Activated CD8-positive, alpha-beta memory T cell treated with anti-CD3 and anti-CD28 coated beads, Interleukin-2, amount 10 ng/mL, durations not matched to agents 7 days and 5 days (primary cell): ENCODE measurements around the gene SAYSD1. TPM values are rescaled to one million over a fixed set of nuclear protein-coding genes. Genes with fewer than 3 reads are reported as not detected.

Source experiments
- ATAC-seq: fragments of 150-1000 bp; cut with Tn5 transposase; one replicate; pipeline ENCODE4 v1.10.0; 2021; ENCODE audit warnings: moderate library complexity
- CTCF ChIA-PET: fragments of 350-600 bp; sonication (Branson Sonifier 250); formaldehyde crosslinking; loops from one replicate; lab custom pipeline; 2021; ENCODE audit warnings: antibody characterized with exemption; lab: Charles Lee
- DNase-seq: peaks from one replicate; pipeline ENCODE4 v3.0.0-alpha.2; 2020
- H3K27ac Mint-ChIP-seq: one replicate; pipeline ENCODE4 v1.8.0; 2021; ENCODE audit warnings: mild to moderate bottlenecking, mixed read lengths
- H3K27me3 Mint-ChIP-seq: one replicate; pipeline ENCODE4 v1.8.0; 2021; ENCODE audit warnings: mixed read lengths
- H3K36me3 Mint-ChIP-seq: one replicate; pipeline ENCODE4 v1.8.0; 2021; ENCODE audit warnings: mild to moderate bottlenecking, mixed read lengths
- H3K4me1 Mint-ChIP-seq: one replicate; pipeline ENCODE4 v1.8.0; 2021; ENCODE audit warnings: mixed read lengths
- H3K4me3 Mint-ChIP-seq: one replicate; pipeline ENCODE4 v1.8.0; 2021; ENCODE audit warnings: mild to moderate bottlenecking, moderate library complexity, mixed read lengths
- H3K9me3 Mint-ChIP-seq: one replicate; pipeline ENCODE4 v1.8.0; 2022; ENCODE audit warnings: low read depth, mixed read lengths
- total RNA-seq, 2 experiments: library from RNA; stranded (reverse); gene quantifications; one replicate each; pipeline ENCODE4 v1.2.3, GENCODE V29; 2021

The SAYSD1 gene
- total RNA-seq, 2 experiments from 2014 or later: 9.1 to 11.4 TPM

DNA sequence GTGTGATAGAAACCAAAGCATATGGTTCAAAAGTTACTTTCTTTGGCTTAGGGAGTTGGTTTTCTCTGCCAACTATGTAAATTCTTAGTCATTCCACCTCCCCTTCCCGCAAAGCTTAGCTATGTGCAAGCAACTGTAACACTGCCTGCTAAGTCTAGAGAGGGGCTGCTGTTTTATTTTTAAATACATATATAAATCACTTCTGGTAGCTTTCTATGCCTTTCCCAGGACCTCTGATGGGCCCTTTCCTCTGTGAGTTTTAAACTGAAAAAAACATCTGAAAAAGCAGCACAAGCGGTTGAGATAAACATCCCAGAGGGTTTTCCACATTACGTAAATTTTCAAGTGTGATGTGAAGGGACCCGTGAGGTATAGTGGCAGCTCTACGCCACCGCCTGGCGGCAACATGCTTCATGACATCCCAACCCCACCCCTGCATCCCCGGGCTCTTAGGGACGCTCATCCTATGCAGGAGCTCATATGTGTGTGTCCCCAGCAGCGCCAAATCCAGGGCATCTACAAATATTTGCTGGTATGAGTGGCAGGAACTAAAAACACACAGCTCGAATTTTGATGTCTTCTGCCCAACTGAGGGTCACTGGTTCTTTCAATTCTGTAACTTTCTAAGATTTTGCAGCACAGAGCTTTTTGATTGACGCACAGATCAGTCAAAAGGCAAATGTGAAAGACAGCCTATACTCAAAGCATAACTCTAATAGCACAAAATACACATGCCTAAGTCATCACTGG, 12.7 kb downstream of the SAYSD1 start:
- Mint-ChIP-seq H3K36me3 (peaks cover 11% of the 10 kb centered on the region), H3K4me3 (no peak overlapping the region), H3K4me1 (peaks cover 10% of the 10 kb centered on the region), H3K9me3 (no peaks in the 10 kb centered on the region), H3K27me3 (no peaks in the 10 kb centered on the region), H3K27ac (no peak overlapping the region)
- ATAC-seq: no peak
- CTCF ChIA-PET: interaction anchor here (0.8 to 2.0 kb wide), 6 partner anchors 9 to 230 kb away, joined by 3 to 5 read pairs (median 4); partner anchors contain the start of gene SAYSD1
- DNase-seq: no peak

DNA sequence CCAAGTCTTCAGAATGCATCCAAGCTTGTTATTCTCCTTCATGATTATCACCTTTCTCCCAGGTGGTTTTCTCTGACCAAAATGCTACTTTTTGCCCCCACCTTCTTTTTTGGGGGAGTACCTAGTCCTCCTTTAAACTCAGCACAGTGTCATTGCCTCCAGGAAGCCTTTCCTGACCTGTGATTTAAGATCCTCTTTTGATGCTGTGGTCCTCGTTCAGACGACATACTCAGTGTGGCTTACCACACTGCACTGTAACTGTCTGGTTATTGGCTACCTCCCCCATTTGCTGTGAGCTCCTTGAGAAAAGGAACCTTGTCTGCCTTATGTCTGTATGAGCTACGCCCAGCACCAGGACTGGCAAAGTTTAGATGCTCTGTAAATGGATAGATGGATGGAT, 14.6 kb downstream of the SAYSD1 start:
- Mint-ChIP-seq H3K36me3 (peaks cover 7% of the 10 kb centered on the region), H3K9me3 (no peaks in the 10 kb centered on the region), H3K4me1 (peaks cover 10% of the 10 kb centered on the region), H3K27me3 (no peaks in the 10 kb centered on the region), H3K27ac (no peak overlapping the region), H3K4me3 (no peak overlapping the region)
- CTCF ChIA-PET: interaction anchor here (0.9 to 2.0 kb wide), 3 partner anchors 59 to 204 kb away, joined by 3 to 5 read pairs (median 4); no protein-coding TSS in a partner anchor
- DNase-seq (peak; percentile 65), ATAC-seq (peak; percentile 42)

DNA sequence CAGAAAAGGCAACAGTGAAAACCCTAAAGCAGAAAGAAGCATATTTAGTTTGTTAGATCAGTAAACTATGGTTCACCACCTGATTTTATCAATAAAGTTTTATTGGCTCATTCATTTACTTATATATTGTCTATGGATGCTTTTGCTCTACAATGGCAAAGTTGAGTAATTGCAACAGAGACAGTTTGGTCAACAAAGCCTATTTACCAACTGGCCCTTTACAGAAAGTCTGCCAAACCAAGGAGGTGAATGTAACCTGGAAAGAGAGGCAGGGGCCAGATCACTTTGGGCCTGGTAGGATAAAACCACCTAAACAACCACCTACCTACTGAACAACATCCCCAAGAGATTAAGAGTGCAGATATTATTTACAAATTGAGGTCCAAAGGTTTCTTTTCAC, 19.4 kb downstream of the SAYSD1 start:
- Mint-ChIP-seq H3K27me3 (peaks cover 21% of the 10 kb centered on the region), H3K4me1 (peaks cover 4% of the 10 kb centered on the region), H3K9me3 (no peaks in the 10 kb centered on the region), H3K36me3 (no peaks in the 10 kb centered on the region), H3K27ac (no peak overlapping the region), H3K4me3 (no peak overlapping the region)
- DNase-seq (no peak), ATAC-seq (no peak)
- CTCF ChIA-PET: no interaction called here

DNA sequence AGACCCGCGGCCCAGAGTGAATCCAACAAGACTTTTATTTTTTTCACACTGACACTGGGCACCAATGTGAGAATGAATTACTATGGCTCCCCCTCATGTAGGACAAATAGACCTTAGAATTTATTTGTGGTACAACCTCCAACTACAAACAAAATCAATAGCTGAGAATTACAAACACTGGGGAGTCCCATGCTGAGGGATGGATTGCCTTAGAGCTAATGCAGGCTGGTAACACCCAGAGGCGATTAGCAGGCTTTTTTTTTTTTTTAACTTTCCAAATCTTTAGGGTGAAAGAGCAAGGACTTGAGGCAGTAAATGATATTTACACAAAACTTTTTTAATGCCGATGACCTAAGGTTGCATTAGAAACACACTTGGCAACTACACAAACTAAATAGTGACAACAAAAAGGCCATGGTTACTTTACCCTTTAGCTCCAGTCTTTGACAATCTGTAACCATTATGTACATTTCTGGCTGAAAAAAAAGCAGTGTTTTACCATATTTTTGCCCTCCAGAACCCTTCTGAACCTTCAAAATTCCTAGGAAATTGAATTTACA, 21.8 kb downstream of the SAYSD1 start:
- Mint-ChIP-seq H3K36me3 (no peaks in the 10 kb centered on the region), H3K27ac (no peak overlapping the region), H3K4me3 (no peak overlapping the region), H3K9me3 (no peaks in the 10 kb centered on the region), H3K4me1 (no peaks in the 10 kb centered on the region), H3K27me3 (peaks cover 43% of the 10 kb centered on the region)
- CTCF ChIA-PET: interaction anchor here (1.5 kb wide), 1 partner anchor 120 kb away, joined by 3 read pairs; no protein-coding TSS in a partner anchor
- DNase-seq: no peak
- no peak for ATAC-seq

DNA sequence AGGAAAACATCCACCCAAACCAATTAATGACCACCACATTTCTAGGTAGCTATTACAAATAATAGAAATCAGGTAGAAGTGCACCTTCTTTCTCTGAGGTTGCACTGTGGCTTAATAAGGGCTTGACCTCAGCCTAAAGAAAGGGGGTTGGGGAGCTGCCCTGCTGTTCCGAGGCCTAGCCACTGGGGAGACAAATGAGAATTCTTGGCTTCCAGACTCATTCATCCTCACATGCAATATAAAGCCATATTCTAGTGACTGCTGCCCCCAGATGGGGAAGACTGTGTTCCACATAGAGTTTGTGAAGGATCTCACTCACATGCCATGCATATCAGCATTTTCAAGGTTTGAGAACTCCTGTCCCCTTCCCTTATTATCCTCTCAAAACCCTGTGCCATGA, 22.9 kb downstream of the SAYSD1 start:
- CTCF ChIA-PET: interaction anchor here (1.0 to 1.5 kb wide), 2 partner anchors 89 to 119 kb away, joined by 3 read pairs; no protein-coding TSS in a partner anchor
- Mint-ChIP-seq H3K27me3 (peaks cover 54% of the 10 kb centered on the region), H3K36me3 (no peaks in the 10 kb centered on the region), H3K9me3 (no peaks in the 10 kb centered on the region), H3K4me3 (no peak overlapping the region), H3K27ac (no peak overlapping the region), H3K4me1 (peaks cover 1% of the 10 kb centered on the region)
- DNase-seq: no peak
- ATAC-seq: no peak

DNA sequence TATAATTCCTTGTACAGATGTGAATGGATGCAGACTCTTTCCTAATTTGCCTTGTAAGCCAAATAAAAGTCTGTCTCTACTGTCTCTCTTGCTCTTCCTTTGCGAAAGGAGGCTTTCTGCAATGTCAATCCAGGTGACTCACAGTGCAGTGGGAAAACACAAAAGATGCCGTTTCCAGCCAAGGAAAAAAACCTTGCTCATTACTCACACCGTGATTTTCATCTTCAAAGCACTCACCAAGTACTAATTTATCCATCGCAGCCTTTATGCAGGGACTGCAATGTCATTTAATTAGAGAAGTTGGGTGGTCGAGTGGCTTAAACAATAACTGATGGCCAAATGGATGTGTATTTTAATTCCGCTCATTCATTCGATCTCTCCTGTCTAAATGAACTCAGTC, 23.8 kb downstream of the SAYSD1 start:
- H3K4me1 Mint-ChIP-seq: peaks cover 10% of the 10 kb centered on the region
- H3K27ac Mint-ChIP-seq: no peak overlapping the region
- H3K27me3 Mint-ChIP-seq: peaks cover 63% of the 10 kb centered on the region
- ATAC-seq (no peak), DNase-seq (no peak)
- no peaks in the 10 kb centered on the region for H3K36me3 Mint-ChIP-seq
- CTCF ChIA-PET: interaction anchor here (0.7 kb wide), 1 partner anchor 213 kb away, joined by 3 read pairs; no protein-coding TSS in a partner anchor
- H3K9me3 Mint-ChIP-seq: no peaks in the 10 kb centered on the region
- no peak overlapping the region for H3K4me3 Mint-ChIP-seq

DNA sequence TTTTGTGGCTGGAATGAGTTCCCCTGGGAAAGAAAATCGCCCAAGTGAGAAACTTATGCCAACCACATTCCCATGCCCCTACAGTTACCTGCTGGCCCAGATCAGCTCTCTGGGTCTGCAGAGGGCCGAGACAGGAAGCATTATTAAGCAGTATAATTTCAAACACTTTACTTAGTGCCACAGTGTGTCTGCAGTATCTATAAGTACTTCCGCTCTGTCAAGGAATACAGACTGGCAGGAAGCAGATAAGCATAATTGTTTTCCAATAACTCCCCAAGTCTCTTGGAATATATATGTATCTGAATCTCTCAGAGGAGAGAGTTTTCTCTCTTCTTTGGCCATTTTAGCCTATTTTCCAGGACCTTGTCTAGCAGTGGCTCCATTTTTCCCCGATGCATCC, 24.9 kb downstream of the SAYSD1 start:
- Mint-ChIP-seq H3K27ac (no peak overlapping the region), H3K4me1 (peaks cover 16% of the 10 kb centered on the region), H3K27me3 (peaks cover 73% of the 10 kb centered on the region), H3K4me3 (no peak overlapping the region), H3K36me3 (no peaks in the 10 kb centered on the region), H3K9me3 (no peaks in the 10 kb centered on the region)
- CTCF ChIA-PET: no interaction called here
- no peak for ATAC-seq
- DNase-seq: no peak

DNA sequence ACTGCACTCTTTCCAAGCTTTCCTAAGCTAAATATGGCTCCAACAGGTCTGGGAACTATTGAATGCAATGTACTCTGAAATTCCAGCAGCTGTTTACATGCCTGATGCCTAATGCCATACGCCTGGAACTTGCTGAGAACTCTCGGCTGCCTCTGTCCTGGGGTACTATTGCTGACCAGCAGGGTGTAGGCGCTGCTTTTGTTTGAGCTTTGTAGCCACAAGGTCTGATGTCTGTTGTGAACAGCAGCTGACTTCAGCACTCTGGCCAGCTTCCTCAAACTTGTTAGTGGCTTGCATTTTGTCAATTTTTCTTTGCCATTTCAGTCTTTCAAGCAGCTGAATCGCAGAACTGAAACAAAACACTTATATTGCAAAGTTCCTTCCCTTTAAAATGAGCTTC, 26.7 kb downstream of the SAYSD1 start:
- H3K36me3 Mint-ChIP-seq: no peaks in the 10 kb centered on the region
- ATAC-seq (no peak), DNase-seq (peak; percentile 51)
- no peak overlapping the region for H3K27ac Mint-ChIP-seq
- H3K9me3 Mint-ChIP-seq: no peaks in the 10 kb centered on the region
- CTCF ChIA-PET: interaction anchor here (0.8 to 2.7 kb wide), 6 partner anchors 27 to 215 kb away, joined by 3 to 15 read pairs (median 3); partner anchors contain the start of gene SAYSD1
- no peak overlapping the region for H3K4me3 Mint-ChIP-seq
- H3K27me3 Mint-ChIP-seq: peaks cover 79% of the 10 kb centered on the region
- peaks cover 21% of the 10 kb centered on the region for H3K4me1 Mint-ChIP-seq

DNA sequence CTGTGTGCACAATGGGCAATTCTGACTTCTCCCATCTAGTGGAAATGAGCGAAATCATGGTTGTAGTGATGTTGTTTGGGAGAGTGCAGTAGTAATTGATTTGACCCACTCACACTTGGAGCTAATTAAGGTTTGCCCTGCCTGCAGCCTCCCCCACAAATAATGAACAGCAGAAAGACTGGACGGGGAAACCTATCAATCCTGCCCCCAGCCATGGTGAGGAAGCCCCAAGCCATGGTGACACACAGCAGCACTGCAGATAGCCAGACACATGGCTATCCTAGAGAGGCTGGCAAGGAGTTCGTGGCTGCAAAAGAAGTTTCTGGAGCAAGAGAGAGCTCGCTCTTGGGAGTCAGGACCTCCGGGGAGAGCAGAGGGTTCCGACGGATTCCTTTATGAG, 27.8 kb downstream of the SAYSD1 start:
- H3K9me3 Mint-ChIP-seq: no peaks in the 10 kb centered on the region
- CTCF ChIA-PET: interaction anchor here (1.5 to 2.7 kb wide), 2 partner anchors 19 to 216 kb away, joined by 3 to 15 read pairs; no protein-coding TSS in a partner anchor
- DNase-seq: no peak
- no peak overlapping the region for H3K4me3 Mint-ChIP-seq
- H3K36me3 Mint-ChIP-seq: no peaks in the 10 kb centered on the region
- H3K4me1 Mint-ChIP-seq: peaks cover 21% of the 10 kb centered on the region
- peaks cover 73% of the 10 kb centered on the region for H3K27me3 Mint-ChIP-seq
- H3K27ac Mint-ChIP-seq: no peak overlapping the region
- no peak for ATAC-seq

DNA sequence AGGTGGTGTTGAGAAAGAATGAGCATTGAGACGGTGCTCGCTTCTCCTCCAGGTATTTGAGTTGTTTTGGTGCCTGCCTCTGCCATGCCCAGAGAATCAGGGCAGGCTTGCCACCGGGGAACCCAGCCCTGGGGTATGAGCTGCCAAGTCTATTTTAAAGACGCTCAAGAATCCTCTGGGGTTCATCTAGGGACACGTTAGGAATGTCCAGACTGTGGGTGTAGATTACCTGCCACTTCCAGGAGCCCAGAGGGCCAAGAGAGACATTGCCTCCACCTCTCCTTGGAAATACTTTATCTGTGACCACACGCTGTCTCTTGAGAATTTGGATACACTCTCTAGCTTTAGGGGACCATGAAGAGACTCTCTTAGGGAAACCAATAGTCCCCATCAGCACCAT, 28.3 kb downstream of the SAYSD1 start:
- CTCF ChIA-PET: interaction anchor here (1.0 to 2.7 kb wide), 3 partner anchors 12 to 217 kb away, joined by 3 to 15 read pairs (median 3); no protein-coding TSS in a partner anchor
- Mint-ChIP-seq H3K27ac (no peak overlapping the region), H3K27me3 (peaks cover 71% of the 10 kb centered on the region), H3K36me3 (no peaks in the 10 kb centered on the region), H3K4me1 (peaks cover 21% of the 10 kb centered on the region), H3K4me3 (no peak overlapping the region), H3K9me3 (no peaks in the 10 kb centered on the region)
- DNase-seq (no peak), ATAC-seq (no peak)

DNA sequence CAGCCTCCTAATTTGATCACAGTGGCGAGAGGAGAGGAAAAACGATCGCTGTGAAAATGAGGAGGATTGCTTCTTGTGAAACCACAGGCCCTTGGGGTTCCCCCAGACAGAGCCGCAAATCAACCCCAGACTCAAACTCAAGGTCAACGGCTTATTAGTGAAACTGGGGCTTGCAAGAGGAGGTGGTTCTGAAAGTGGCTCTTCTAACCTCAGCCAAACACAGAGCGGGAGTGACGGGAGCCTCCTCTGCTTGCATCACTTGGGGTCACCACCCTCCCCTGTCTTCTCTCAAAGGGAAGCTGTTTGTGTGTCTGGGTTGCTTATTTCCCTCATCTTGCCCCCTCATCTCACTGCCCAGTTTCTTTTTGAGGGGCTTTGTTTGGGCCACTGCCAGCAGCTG, 28.7 kb downstream of the SAYSD1 start:
- ATAC-seq: peak; percentile 80
- CTCF ChIA-PET: interaction anchor here (1.0 to 1.5 kb wide), 2 partner anchors 12 to 20 kb away, joined by 3 read pairs; no protein-coding TSS in a partner anchor

DNA sequence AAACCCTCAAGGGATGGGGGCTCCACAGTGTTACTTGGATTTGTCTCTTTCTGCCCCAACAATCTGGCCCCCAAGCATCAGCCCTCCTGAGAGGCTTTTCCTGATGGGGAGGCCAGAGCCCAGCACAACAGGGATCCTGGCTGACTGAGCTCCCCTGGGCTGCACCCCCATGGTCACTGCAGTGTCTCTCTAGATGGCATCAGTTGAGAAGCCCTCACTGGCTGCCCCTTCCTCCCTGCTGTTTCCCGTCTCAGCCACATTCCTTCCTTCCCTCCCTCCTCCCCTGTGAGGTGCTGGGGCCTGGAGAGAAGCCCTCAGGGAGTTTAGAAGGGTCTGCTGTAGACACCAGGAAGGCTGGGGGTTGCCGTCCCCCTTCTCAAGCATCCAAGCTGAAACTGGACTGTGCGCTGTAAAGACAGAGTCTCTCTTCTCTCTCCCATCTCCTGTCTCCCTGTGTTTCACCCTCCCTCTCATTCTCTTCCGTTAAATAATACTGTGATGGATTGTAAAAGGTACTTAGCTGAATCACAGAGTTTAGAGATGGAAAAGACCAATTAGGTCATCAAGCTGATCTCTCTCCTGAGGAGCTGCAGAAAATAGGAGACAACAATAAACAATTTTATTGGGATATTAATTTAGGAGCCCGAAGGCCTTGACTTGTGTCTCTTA, 29.7 kb downstream of the SAYSD1 start:
- no peaks in the 10 kb centered on the region for H3K9me3 Mint-ChIP-seq
- H3K27me3 Mint-ChIP-seq: peaks cover 57% of the 10 kb centered on the region
- no peak overlapping the region for H3K4me3 Mint-ChIP-seq
- H3K27ac Mint-ChIP-seq: no peak overlapping the region
- ATAC-seq (no peak), DNase-seq (no peak)
- H3K4me1 Mint-ChIP-seq: peaks cover 21% of the 10 kb centered on the region
- CTCF ChIA-PET: interaction anchor here (1.2 kb wide), 1 partner anchor 225 kb away, joined by 4 read pairs; no protein-coding TSS in a partner anchor
- no peaks in the 10 kb centered on the region for H3K36me3 Mint-ChIP-seq

More for the DNA sequence above, 28.7 kb downstream of the SAYSD1 start:
- Mint-ChIP-seq H3K36me3 (no peaks in the 10 kb centered on the region), H3K27me3 (peaks cover 67% of the 10 kb centered on the region), H3K9me3 (no peaks in the 10 kb centered on the region), H3K4me3 (no peak overlapping the region), H3K4me1 (peaks cover 21% of the 10 kb centered on the region), H3K27ac (no peak overlapping the region)
- DNase-seq: peak; percentile 82

DNA sequence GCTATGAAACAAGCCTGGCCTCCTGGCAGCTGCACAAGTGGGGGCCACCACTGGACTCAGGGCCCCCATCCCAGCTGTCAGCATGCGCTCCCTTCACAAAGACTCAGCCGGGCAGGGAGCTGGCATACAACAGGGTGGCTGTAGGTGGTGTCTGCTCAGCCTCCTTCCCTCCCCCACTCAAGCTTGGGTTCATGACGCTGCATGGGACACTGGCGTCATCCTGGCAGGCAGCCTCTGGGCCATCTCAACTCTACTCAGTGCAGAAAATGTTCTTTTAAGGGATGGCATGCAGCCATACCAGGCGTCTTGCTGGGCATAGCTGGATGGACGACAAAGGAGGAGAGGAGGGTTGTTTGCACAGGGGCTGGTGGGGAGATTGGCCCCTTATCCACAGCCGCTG, 30.5 kb downstream of the SAYSD1 start:
- DNase-seq (peak; percentile 34), ATAC-seq (no peak)
- Mint-ChIP-seq H3K36me3 (no peaks in the 10 kb centered on the region), H3K27me3 (peaks cover 50% of the 10 kb centered on the region), H3K9me3 (no peaks in the 10 kb centered on the region), H3K4me1 (peaks cover 21% of the 10 kb centered on the region), H3K4me3 (no peak overlapping the region), H3K27ac (no peak overlapping the region)
- CTCF ChIA-PET: interaction anchor here (1.2 kb wide), 1 partner anchor 225 kb away, joined by 4 read pairs; no protein-coding TSS in a partner anchor
